GM12875 (cell line): ENCODE data around the gene PJA2.

Experiments used
- H3K4me3 ChIP-seq: one replicate; pipeline ENCODE4 v1.5.1; 2011; ENCODE audit warnings: low read depth, low read length, control low read depth
- CTCF ChIP-seq: IDR thresholded peaks from 2 replicates; pipeline ENCODE4 v1.5.1; 2011; ENCODE audit warnings: low read depth, mild to moderate bottlenecking, control low read depth, inconsistent platforms, low read length, moderate library complexity, borderline replicate concordance; ENCODE audit not compliant: insufficient read depth

The PJA2 gene

GRCh38 chr5:109370343-109370742 lies 39.4 kb downstream of the PJA2 start:
- H3K4me3 ChIP-seq = no peak overlapping the region
- TF ChIP-seq CTCF = no peak

- no peak for TF ChIP-seq CTCF
- H3K4me3 ChIP-seq = no peak overlapping the region
These were observed 44.1 kb downstream of the PJA2 start for GRCh38 chr5:109365653-109366052.

GRCh38 chr5:109364977-109365376 lies 44.8 kb downstream of the PJA2 start:
- no peak for TF ChIP-seq CTCF
- no peak overlapping the region for H3K4me3 ChIP-seq

- no peak overlapping the region for H3K4me3 ChIP-seq
- no peak for TF ChIP-seq CTCF
These were observed 50.1 kb downstream of the PJA2 start for GRCh38 chr5:109359642-109360041.

- no peak overlapping the region for H3K4me3 ChIP-seq
- no peak for TF ChIP-seq CTCF
These were observed 52.0 kb downstream of the PJA2 start for GRCh38 chr5:109357807-109358206.

GRCh38 chr5:109354761-109355160 lies 55.0 kb downstream of the PJA2 start:
- H3K4me3 ChIP-seq = no peak overlapping the region

More at GRCh38 chr5:109354761-109355160, 55.0 kb downstream of the PJA2 start:
- no peak for TF ChIP-seq CTCF
